ENCODE measurements around the gene DRAP1. TPM values are rescaled to one million over a fixed set of nuclear protein-coding genes. Genes with fewer than 3 reads are reported as not detected.

The DRAP1 gene
- total RNA-seq, 4 donors from 2014 or later: 34.4 to 85.0 (median 54.4) TPM

DNA sequence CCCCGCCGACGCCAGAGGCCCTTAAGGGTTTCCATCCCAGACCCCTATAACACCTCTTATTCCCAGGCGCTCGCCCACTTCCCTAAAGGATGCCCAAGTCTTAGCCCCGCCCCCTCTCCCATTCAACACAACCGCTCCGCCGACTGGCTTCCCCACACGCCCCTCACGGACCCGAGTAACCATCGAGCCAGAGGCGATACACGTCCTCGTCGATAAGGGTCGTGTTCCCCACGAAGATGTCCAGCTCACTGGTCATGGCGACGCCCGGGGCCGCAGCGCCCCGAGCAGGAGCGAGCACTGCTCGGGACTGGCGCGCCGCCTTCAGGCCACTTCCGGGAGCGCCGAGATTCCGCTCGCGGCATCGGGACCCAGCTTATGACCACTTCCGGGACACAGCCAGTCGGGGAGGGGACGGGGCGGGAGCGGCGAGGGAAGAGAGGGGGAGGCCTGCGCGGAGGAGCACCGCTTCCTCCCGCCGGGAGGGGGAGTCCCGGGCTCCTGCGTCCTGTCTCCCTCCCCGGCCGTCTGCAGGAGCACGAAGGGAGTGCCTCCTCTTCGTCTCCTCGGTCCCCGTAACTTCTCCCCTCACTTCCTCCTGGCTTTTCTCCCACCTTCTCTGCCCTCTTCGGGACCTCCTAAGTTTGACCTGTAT, 30.9 kb upstream of the DRAP1 start, which contains the start of gene FIBP:
TSS of gene FIBP (minus strand) at position 309 of the 652 bp plus-strand sequence. CDS start at position 256, 53 bp downstream.
- TF ChIP-seq, protein P1, sequence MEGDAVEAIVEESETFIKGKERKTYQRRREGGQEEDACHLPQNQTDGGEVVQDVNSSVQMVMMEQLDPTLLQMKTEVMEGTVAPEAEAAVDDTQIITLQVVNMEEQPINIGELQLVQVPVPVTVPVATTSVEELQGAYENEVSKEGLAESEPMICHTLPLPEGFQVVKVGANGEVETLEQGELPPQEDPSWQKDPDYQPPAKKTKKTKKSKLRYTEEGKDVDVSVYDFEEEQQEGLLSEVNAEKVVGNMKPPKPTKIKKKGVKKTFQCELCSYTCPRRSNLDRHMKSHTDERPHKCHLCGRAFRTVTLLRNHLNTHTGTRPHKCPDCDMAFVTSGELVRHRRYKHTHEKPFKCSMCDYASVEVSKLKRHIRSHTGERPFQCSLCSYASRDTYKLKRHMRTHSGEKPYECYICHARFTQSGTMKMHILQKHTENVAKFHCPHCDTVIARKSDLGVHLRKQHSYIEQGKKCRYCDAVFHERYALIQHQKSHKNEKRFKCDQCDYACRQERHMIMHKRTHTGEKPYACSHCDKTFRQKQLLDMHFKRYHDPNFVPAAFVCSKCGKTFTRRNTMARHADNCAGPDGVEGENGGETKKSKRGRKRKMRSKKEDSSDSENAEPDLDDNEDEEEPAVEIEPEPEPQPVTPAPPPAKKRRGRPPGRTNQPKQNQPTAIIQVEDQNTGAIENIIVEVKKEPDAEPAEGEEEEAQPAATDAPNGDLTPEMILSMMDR (IDR thresholded peaks at IDR 0.05; ENCODE audit: low read depth): no peak

DNA sequence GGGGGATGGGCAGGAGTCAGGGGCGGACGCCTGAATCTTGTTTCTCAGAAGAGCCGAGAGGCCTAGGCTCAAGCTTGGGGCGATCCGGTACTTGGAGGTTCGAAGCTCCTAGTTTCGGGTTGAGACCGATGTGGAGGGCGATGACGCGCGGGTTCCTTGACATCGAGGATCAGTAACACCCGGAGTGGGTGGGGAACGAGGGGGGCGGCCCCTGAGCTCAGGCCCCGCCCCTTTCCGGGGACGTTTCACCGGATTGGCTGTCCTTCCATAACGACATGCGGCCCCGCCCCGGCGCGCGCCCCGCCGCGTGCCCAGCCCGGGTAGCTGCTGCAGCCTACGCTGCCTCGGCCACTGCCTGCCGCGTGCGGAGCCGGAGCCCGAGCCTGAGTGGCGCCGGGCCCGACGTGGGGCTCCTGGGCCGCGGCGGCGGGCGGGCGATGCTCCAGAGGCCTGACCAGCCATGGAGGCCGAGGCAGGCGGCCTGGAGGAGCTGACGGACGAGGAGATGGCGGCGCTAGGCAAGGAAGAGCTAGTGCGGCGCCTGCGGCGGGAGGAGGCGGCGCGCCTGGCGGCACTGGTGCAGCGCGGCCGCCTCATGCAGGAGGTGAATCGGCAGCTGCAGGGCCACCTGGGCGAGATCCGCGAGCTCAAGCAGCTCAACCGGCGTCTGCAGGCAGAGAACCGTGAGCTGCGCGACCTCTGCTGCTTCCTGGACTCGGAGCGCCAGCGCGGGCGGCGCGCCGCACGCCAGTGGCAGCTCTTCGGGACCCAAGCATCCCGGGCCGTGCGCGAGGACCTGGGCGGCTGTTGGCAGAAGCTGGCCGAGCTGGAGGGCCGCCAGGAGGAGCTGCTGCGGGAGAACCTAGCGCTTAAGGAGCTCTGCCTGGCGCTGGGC, 28.7 kb upstream of the DRAP1 start, which contains the start of gene CCDC85B:
TSS of gene CCDC85B (plus strand) at position 350 of the 895 bp plus-strand sequence. CDS start at position 461, 111 bp downstream.
- TF ChIP-seq, protein P1 (IDR thresholded peaks at IDR 0.05; ENCODE audit: low read depth): no peak

GRCh38 chr11:65891219-65892136, 27.7 kb upstream of the DRAP1 start:
- TF ChIP-seq, protein P1 (IDR thresholded peaks at IDR 0.05; ENCODE audit: low read depth): no peak

- TF ChIP-seq, protein P1 (IDR thresholded peaks at IDR 0.05; ENCODE audit: low read depth): no peak
These were observed 26.4 kb upstream of the DRAP1 start for GRCh38 chr11:65892661-65893317.

- TF ChIP-seq, protein P1 (IDR thresholded peaks at IDR 0.05; ENCODE audit: low read depth): no peak
These were observed 25.1 kb upstream of the DRAP1 start for GRCh38 chr11:65894034-65894591.

DNA sequence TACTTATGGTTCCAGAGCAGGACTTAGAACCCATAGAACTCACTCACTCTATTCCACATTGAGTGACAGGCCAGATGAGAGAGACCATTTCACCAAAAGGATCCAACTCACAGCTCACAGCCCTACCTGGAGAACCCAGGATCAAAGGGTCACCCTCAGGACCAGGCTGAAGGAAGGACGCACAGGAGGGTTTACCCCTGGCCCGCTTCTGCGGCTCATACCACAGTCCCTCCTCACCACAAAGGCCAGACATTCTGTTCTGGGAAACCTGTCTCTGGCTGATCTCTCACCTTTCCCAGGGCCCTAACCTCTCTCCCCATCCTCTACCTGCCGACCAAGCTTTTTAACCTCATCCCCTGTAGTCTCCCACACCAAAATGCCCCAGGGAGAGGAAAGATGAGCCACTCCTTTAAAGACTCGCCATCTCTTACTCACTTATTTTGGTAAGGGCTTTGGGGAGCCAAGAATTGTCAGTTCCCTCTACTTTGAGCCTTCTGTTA, 23.7 kb upstream of the DRAP1 start:
- TF ChIP-seq, protein P1 (IDR thresholded peaks at IDR 0.05; ENCODE audit: low read depth): no peak

Measured in subcutaneous adipose tissue (tissue), 4 donors.